Caco-2 (cell line): ENCODE data around the gene GALNT18. TPM values are rescaled to one million over a fixed set of nuclear protein-coding genes. Genes with fewer than 3 reads are reported as not detected.

Source experiments
- BruUV-seq: library from RNA; stranded (reverse); fragments of 400-500 nt; replicated peaks from 2 replicates; lab custom pipeline; 2021; lab: Mats Ljungman, UMichigan
- CTCF ChIA-PET: fragments of 300-600 bp; sonication (Branson Sonifier 250); formaldehyde crosslinking; loops from one replicate; lab custom pipeline; 2022; ENCODE audit warnings: antibody characterized with exemption; lab: Charles Lee
- POLR2A ChIA-PET: fragments of 300-600 bp; sonication (Branson Sonifier 250); formaldehyde crosslinking; loops from one replicate; lab custom pipeline; 2022; ENCODE audit warnings: antibody characterized with exemption; lab: Charles Lee
- DNase-seq, 2 experiments: peaks; one replicate each; pipeline versions ENCODE4 v3.0.0 to v3.0.0-alpha.2; 2020 to 2022
- H3K27me3 ChIP-seq: replicated peaks from 2 replicates; pipeline ENCODE4 v1.6.0; 2011; ENCODE audit warnings: low read length; ENCODE audit not compliant: control insufficient read depth, insufficient read depth
- H3K36me3 ChIP-seq: 2 replicates; pipeline ENCODE4 v1.5.1; 2011; ENCODE audit warnings: low read length; ENCODE audit not compliant: control insufficient read depth, insufficient read depth
- H3K4me1 ChIP-seq: fragments of 250-450 bp; sonication (Bioruptor Pico); 2 replicates; pipeline ENCODE4 v1.5.1; 2020; ENCODE audit warnings: mild to moderate bottlenecking
- H3K4me3 ChIP-seq: 2 replicates; pipeline ENCODE4 v1.5.1; 2011; ENCODE audit warnings: low read depth, mild to moderate bottlenecking, control low read depth, low read length
- H3K9me3 ChIP-seq: fragments of 250-450 bp; sonication (Bioruptor Pico); 2 replicates; pipeline ENCODE4 v1.5.1; 2020; ENCODE audit warnings: mild to moderate bottlenecking, moderate library complexity
- H3K27ac Mint-ChIP-seq: one replicate; pipeline ENCODE4 v1.8.0; 2022; ENCODE audit warnings: mixed read lengths; ENCODE audit not compliant: unreplicated experiment
- H3K27me3 Mint-ChIP-seq: one replicate; pipeline ENCODE4 v1.8.0; 2022; ENCODE audit warnings: mixed read lengths; ENCODE audit not compliant: insufficient read depth, unreplicated experiment
- H3K36me3 Mint-ChIP-seq: one replicate; pipeline ENCODE4 v1.8.0; 2022; ENCODE audit warnings: mild to moderate bottlenecking, mixed read lengths; ENCODE audit not compliant: insufficient read depth, unreplicated experiment
- H3K4me1 Mint-ChIP-seq: one replicate; pipeline ENCODE4 v1.8.0; 2022; ENCODE audit warnings: low read depth, mixed read lengths; ENCODE audit not compliant: unreplicated experiment
- H3K4me3 Mint-ChIP-seq: one replicate; pipeline ENCODE4 v1.8.0; 2022; ENCODE audit warnings: mild to moderate bottlenecking, moderate library complexity, mixed read lengths; ENCODE audit not compliant: unreplicated experiment
- H3K9me3 Mint-ChIP-seq: one replicate; pipeline ENCODE4 v1.8.0; 2022; ENCODE audit warnings: mixed read lengths; ENCODE audit not compliant: unreplicated experiment
- CTCF ChIP-seq, 2 experiments: fragments of 200-600 bp in 1 of 2; IDR thresholded peaks; 1 replicate in 1 of 2; 2 replicates in 1 of 2; pipeline versions ENCODE4 v1.5.1 to v1.8.0; 2011 to 2022; ENCODE audit warnings: antibody characterized with exemption in 1 of 2, control low read depth in 1 of 2, inconsistent platforms in 1 of 2, low read depth in 1 of 2, low read length in 1 of 2, mild to moderate bottlenecking in 1 of 2, moderate library complexity in 1 of 2; ENCODE audit not compliant: insufficient read depth in 1 of 2, severe bottlenecking in 1 of 2, unreplicated experiment in 1 of 2
- intact Hi-C: fragments of 100-400 bp; cut with micrococcal nuclease; formaldehyde crosslinking; loops from one replicate; pipeline ENCODE4 v1.10.0; 2022; ENCODE audit not compliant: unreplicated experiment
- total RNA-seq: library from RNA; stranded (reverse); gene quantifications from 2 replicates; pipeline ENCODE4 v1.2.3, GENCODE V29; 2022

GALNT18 gene
- total RNA-seq, 1 experiment from 2014 or later = 0.43 TPM

GRCh38 chr11:11498195-11498594, 123.6 kb downstream of the GALNT18 start:
- Histone ChIP-seq H3K4me3 (no peak overlapping the region), H3K4me1 (no peaks in the 10 kb centered on the region), H3K36me3 (no peaks in the 10 kb centered on the region), H3K27me3 (no peaks in the 10 kb centered on the region), H3K9me3 (no peaks in the 10 kb centered on the region)
- ChIA-PET CTCF (no interaction called here), POLR2A (no interaction called here)
- TF ChIP-seq CTCF (IDR thresholded peaks at IDR 0.05; ENCODE audit: insufficient read depth in 1 of 2, low read depth in 1 of 2, low read length in 1 of 2, severe bottlenecking in 1 of 2, unreplicated experiment in 1 of 2) = no peak
- no peaks in the 10 kb centered on the region for H3K9me3 Mint-ChIP-seq
- H3K27ac Mint-ChIP-seq = no peak overlapping the region
- BruUV-seq = no TSS peak
- no peaks in the 10 kb centered on the region for H3K36me3 Mint-ChIP-seq
- H3K27me3 Mint-ChIP-seq = peaks cover 16% of the 10 kb centered on the region
- H3K4me3 Mint-ChIP-seq = no peak overlapping the region
- intact Hi-C loops = no loop called here
- DNase-seq = no peak
- H3K4me1 Mint-ChIP-seq = no peaks in the 10 kb centered on the region

- ChIA-PET POLR2A (no interaction called here), CTCF (no interaction called here)
- Histone ChIP-seq H3K36me3 (no peaks in the 10 kb centered on the region), H3K9me3 (no peaks in the 10 kb centered on the region), H3K4me1 (no peaks in the 10 kb centered on the region), H3K4me3 (no peak overlapping the region), H3K27me3 (no peaks in the 10 kb centered on the region)
- Mint-ChIP-seq H3K9me3 (no peaks in the 10 kb centered on the region), H3K4me3 (no peak overlapping the region), H3K4me1 (no peaks in the 10 kb centered on the region), H3K36me3 (no peaks in the 10 kb centered on the region), H3K27me3 (peaks cover 13% of the 10 kb centered on the region), H3K27ac (no peak overlapping the region)
- no peak for TF ChIP-seq CTCF (IDR thresholded peaks at IDR 0.05; ENCODE audit: insufficient read depth in 1 of 2, low read depth in 1 of 2, low read length in 1 of 2, severe bottlenecking in 1 of 2, unreplicated experiment in 1 of 2)
- no TSS peak for BruUV-seq
- no peak for DNase-seq
- intact Hi-C loops = no loop called here
Observed at GRCh38 chr11:11496879-11497278, 124.9 kb downstream of the GALNT18 start.

GRCh38 chr11:11494348-11494747, 127.5 kb downstream of the GALNT18 start:
- no peaks in the 10 kb centered on the region for H3K9me3 Mint-ChIP-seq
- Histone ChIP-seq H3K4me1 (no peaks in the 10 kb centered on the region), H3K36me3 (no peaks in the 10 kb centered on the region), H3K27me3 (no peaks in the 10 kb centered on the region), H3K9me3 (no peaks in the 10 kb centered on the region), H3K4me3 (no peak overlapping the region)
- H3K27ac Mint-ChIP-seq = no peak overlapping the region
- ChIA-PET CTCF (no interaction called here), POLR2A (no interaction called here)
- BruUV-seq = no TSS peak
- no peak overlapping the region for H3K4me3 Mint-ChIP-seq
- no peak for DNase-seq
- H3K4me1 Mint-ChIP-seq = no peaks in the 10 kb centered on the region
- peaks cover 13% of the 10 kb centered on the region for H3K27me3 Mint-ChIP-seq
- H3K36me3 Mint-ChIP-seq = no peaks in the 10 kb centered on the region
- no peak for TF ChIP-seq CTCF (IDR thresholded peaks at IDR 0.05; ENCODE audit: insufficient read depth in 1 of 2, low read depth in 1 of 2, low read length in 1 of 2, severe bottlenecking in 1 of 2, unreplicated experiment in 1 of 2)
- intact Hi-C loops = no loop called here
